Cerebellar nuclear complex (tissue), 1 donor: Measurements from ENCODE around the gene CYP19A1.
"Not testable (repeated sequence)": the region's sequence is repeated elsewhere in the genome, so short reads cannot be mapped to it uniquely, and the experiment has no call there.

ENCODE experiments used
- DNase-seq, 2 experiments: peaks; one replicate each; lab custom pipeline; 2025; lab: John Stamatoyannopoulos, UW

CYP19A1 gene

GRCh38 chr15:51298620-51299019 is 39.8 kb downstream of the CYP19A1 start:
- DNase-seq = no peak

- no peak for DNase-seq
Observed at GRCh38 chr15:51290720-51291119, 47.7 kb downstream of the CYP19A1 start.

- no peak for DNase-seq
Observed at GRCh38 chr15:51289290-51289689, 49.1 kb downstream of the CYP19A1 start.

GRCh38 chr15:51288143-51289065 is 50.0 kb downstream of the CYP19A1 start:
- no peak for DNase-seq

GRCh38 chr15:51286816-51287215 is 51.6 kb downstream of the CYP19A1 start:
- DNase-seq = no peak

GRCh38 chr15:51285399-51285798 is 53.0 kb downstream of the CYP19A1 start:
- no peak for DNase-seq

- no peak for DNase-seq
Observed at GRCh38 chr15:51284871-51285270, 53.5 kb downstream of the CYP19A1 start.

GRCh38 chr15:51283026-51283425 is 55.4 kb downstream of the CYP19A1 start:
- no peak for DNase-seq

- not testable (repeated sequence) for DNase-seq
Observed at GRCh38 chr15:51282241-51282640, 56.2 kb downstream of the CYP19A1 start.

GRCh38 chr15:51281368-51281967 is 56.9 kb downstream of the CYP19A1 start:
- no peak for DNase-seq

- DNase-seq = no peak
Observed at GRCh38 chr15:51280838-51281237, 57.6 kb downstream of the CYP19A1 start.

- DNase-seq = no peak
Observed at GRCh38 chr15:51279391-51279790, 59.0 kb downstream of the CYP19A1 start.

- DNase-seq = no peak
Observed at GRCh38 chr15:51277101-51277500, 61.3 kb downstream of the CYP19A1 start.

GRCh38 chr15:51274956-51275355 is 63.4 kb downstream of the CYP19A1 start:
- no peak for DNase-seq

- DNase-seq = no peak
Observed at GRCh38 chr15:51270706-51271105, 67.7 kb downstream of the CYP19A1 start.

- no peak for DNase-seq
Observed at GRCh38 chr15:51269496-51269895, 68.9 kb downstream of the CYP19A1 start.

- no peak for DNase-seq
Observed at GRCh38 chr15:51267703-51268083, 70.7 kb downstream of the CYP19A1 start.

GRCh38 chr15:51267051-51267702 is 71.2 kb downstream of the CYP19A1 start:
- DNase-seq = no peak

GRCh38 chr15:51266656-51267050 is 71.7 kb downstream of the CYP19A1 start:
- DNase-seq = no peak

- no peak for DNase-seq
Observed at GRCh38 chr15:51265037-51265555, 73.3 kb downstream of the CYP19A1 start.

- DNase-seq = no peak
Observed at GRCh38 chr15:51263726-51264125, 74.7 kb downstream of the CYP19A1 start.

GRCh38 chr15:51263116-51263515 is 75.3 kb downstream of the CYP19A1 start:
- DNase-seq = no peak

- no peak for DNase-seq
Observed at GRCh38 chr15:51262463-51262862, 75.9 kb downstream of the CYP19A1 start.
